Natural killer cell (primary cell): ENCODE results near the gene MYCN. TPM values are rescaled to one million over a fixed set of nuclear protein-coding genes. Genes with fewer than 3 reads are reported as not detected.
"Not testable (repeated sequence)": the region's sequence is repeated elsewhere in the genome, so short reads cannot be mapped to it uniquely, and the experiment has no call there.

Experiments used
- ATAC-seq, 3 donors: fragments of 150-1000 bp in 2 of 3; fragments of 200-7000 bp in 1 of 3; cut with Tn5 transposase; 1 replicate in 1 of 3; 2 replicates in 2 of 3; pipeline ENCODE4 v1.10.0; 2021; ENCODE audit warnings: mild to moderate bottlenecking in 2 of 3, moderate library complexity in 2 of 3
- DNase-seq, 2 donors: peaks; one replicate each; pipeline versions ENCODE4 v3.0.0 to v3.0.0-alpha.2; 2013 to 2021; ENCODE audit warnings: mixed read lengths in 1 of 2
- H3K27ac ChIP-seq: one replicate; pipeline ENCODE4 v1.5.1; 2013; ENCODE audit warnings: mild to moderate bottlenecking, low read length
- H3K27me3 ChIP-seq: one replicate; pipeline ENCODE4 v1.6.1; 2013; ENCODE audit warnings: low read length; ENCODE audit not compliant: control insufficient read depth, insufficient read depth
- H3K36me3 ChIP-seq: one replicate; pipeline ENCODE4 v1.6.1; 2013; ENCODE audit warnings: low read length; ENCODE audit not compliant: control insufficient read depth, insufficient read depth
- H3K4me1 ChIP-seq: one replicate; pipeline ENCODE4 v1.6.1; 2013; ENCODE audit warnings: low read length; ENCODE audit not compliant: control insufficient read depth, insufficient read depth
- H3K4me3 ChIP-seq: one replicate; pipeline ENCODE4 v1.5.1; 2013; ENCODE audit warnings: low read length
- H3K9me3 ChIP-seq: one replicate; pipeline ENCODE4 v1.6.1; 2013; ENCODE audit warnings: low read length; ENCODE audit not compliant: control insufficient read depth, insufficient read depth
- H3K27ac Mint-ChIP-seq, 2 donors: one replicate each; pipeline ENCODE4 v1.8.0; 2022; ENCODE audit warnings: mild to moderate bottlenecking in 2 of 2, mixed read lengths in 2 of 2, moderate library complexity in 1 of 2
- H3K27me3 Mint-ChIP-seq, 2 donors: one replicate each; pipeline ENCODE4 v1.8.0; 2022; ENCODE audit warnings: low read depth in 2 of 2, mixed read lengths in 2 of 2
- H3K36me3 Mint-ChIP-seq: one replicate; pipeline ENCODE4 v1.8.0; 2022; ENCODE audit warnings: mixed read lengths
- H3K4me1 Mint-ChIP-seq, 2 donors: one replicate each; pipeline ENCODE4 v1.8.0; 2022; ENCODE audit warnings: mixed read lengths in 2 of 2
- H3K4me3 Mint-ChIP-seq: one replicate; pipeline ENCODE4 v1.8.0; 2022; ENCODE audit warnings: mild to moderate bottlenecking, moderate library complexity, mixed read lengths
- H3K9me3 Mint-ChIP-seq, 2 donors: one replicate each; pipeline ENCODE4 v1.8.0; 2022; ENCODE audit warnings: mixed read lengths in 2 of 2
- CTCF ChIP-seq: fragments of 200-600 bp; IDR thresholded peaks from one replicate; pipeline ENCODE4 v1.8.0; 2022; ENCODE audit warnings: antibody characterized with exemption
- WGBS: methylation state at CpG from one replicate; pipeline ENCODE4 v1.1.7; 2013; ENCODE audit warnings: missing lambda C conversion rate; ENCODE audit not compliant: insufficient coverage; 5-methylcytosine and 5-hydroxymethylcytosine counted together
- intact Hi-C: fragments of 100-400 bp; cut with micrococcal nuclease; formaldehyde crosslinking; loops from one replicate; pipeline ENCODE4 v1.14.2; 2022
- total RNA-seq, 4 donors: library from RNA; stranded (reverse); fragments of 120-200 nt in 1 of 4; gene quantifications; one replicate each; pipeline versions ENCODE4 v1.2.3 to v1.2.4, GENCODE V29; 2013 to 2022

The MYCN gene
- total RNA-seq, 3 donors from 2014 or later (not counting 1 experiment from before 2014, with no cell fraction given), result 0.18 TPM; not detected in 2

- 87% methylated on average over 10 of the region's 11 CpGs for WGBS
- intact Hi-C loops, result no loop called here
- no peaks in the 10 kb centered on the region for H3K36me3 Mint-ChIP-seq
Observed at GRCh38 chr2:15927551-15928218, 12.7 kb upstream of the MYCN start.

GRCh38 chr2:15929008-15929407, 11.3 kb upstream of the MYCN start:
- DNase-seq, H3K9me3 ChIP-seq, H3K4me1 Mint-ChIP-seq, H3K4me3 Mint-ChIP-seq, H3K4me1 ChIP-seq, H3K27me3 Mint-ChIP-seq, intact Hi-C loops, H3K27ac ChIP-seq, H3K36me3 Mint-ChIP-seq, H3K27ac Mint-ChIP-seq, H3K4me3 ChIP-seq, H3K27me3 ChIP-seq, ATAC-seq, H3K36me3 ChIP-seq, H3K9me3 Mint-ChIP-seq: not testable (repeated sequence)
- 100% methylated on average over 3 of the region's 3 CpGs for WGBS

More at GRCh38 chr2:15927551-15928218, 12.7 kb upstream of the MYCN start:
- H3K9me3 ChIP-seq, result no peaks in the 10 kb centered on the region
- Mint-ChIP-seq H3K4me1 (no peaks in the 10 kb centered on the region), H3K9me3 (no peaks in the 10 kb centered on the region), H3K27me3 (peaks cover 0 to 9% of the 10 kb centered on the region in 2 donors), H3K4me3 (no peak overlapping the region), H3K27ac (no peak overlapping the region)
- no peak overlapping the region for H3K4me3 ChIP-seq
- H3K4me1 ChIP-seq, result no peaks in the 10 kb centered on the region
- ATAC-seq (no peak), DNase-seq (no peak)
- H3K27me3 ChIP-seq, result no peaks in the 10 kb centered on the region
- H3K27ac ChIP-seq, result no peak overlapping the region
- no peak for TF ChIP-seq CTCF
- no peaks in the 10 kb centered on the region for H3K36me3 ChIP-seq

GRCh38 chr2:15929861-15930260, 10.5 kb upstream of the MYCN start:
- no peaks in the 10 kb centered on the region for H3K9me3 Mint-ChIP-seq
- WGBS, result 86% methylated on average over 3 of the region's 5 CpGs
- ATAC-seq, result no peak

More at GRCh38 chr2:15929861-15930260, 10.5 kb upstream of the MYCN start:
- Histone ChIP-seq H3K4me1 (no peaks in the 10 kb centered on the region), H3K36me3 (no peaks in the 10 kb centered on the region), H3K9me3 (no peaks in the 10 kb centered on the region), H3K27me3 (no peaks in the 10 kb centered on the region), H3K27ac (no peak overlapping the region), H3K4me3 (no peak overlapping the region)
- Mint-ChIP-seq H3K4me1 (no peaks in the 10 kb centered on the region), H3K27me3 (peaks cover 0 to 6% of the 10 kb centered on the region in 2 donors), H3K36me3 (no peaks in the 10 kb centered on the region), H3K4me3 (no peak overlapping the region), H3K27ac (no peak overlapping the region)
- no peak for DNase-seq
- intact Hi-C loops, result no loop called here
- no peak for TF ChIP-seq CTCF
